ENCODE results near the gene MAD1L1.

GRCh38 chr7:2217206-2217605 lies 15.5 kb downstream of the MAD1L1 start:
- no peak for TF ChIP-seq POLR2A (IDR thresholded peaks at IDR 0.05)
- no peak for TF ChIP-seq CTCF (IDR thresholded peaks at IDR 0.05)
